Right renal cortex interstitium (tissue), 3 donors: ENCODE data around the gene MEG3. TPM values are rescaled to one million over a fixed set of nuclear protein-coding genes. Genes with fewer than 3 reads are reported as not detected.
"Not testable (repeated sequence)": the region's sequence is repeated elsewhere in the genome, so short reads cannot be mapped to it uniquely, and the experiment has no call there.

ENCODE experiments used
- DNase-seq, 3 donors: peaks; one replicate each; pipeline ENCODE4 v3.0.0-alpha.2; 2013; ENCODE audit warnings: low read depth in 3 of 3, low spot score in 2 of 3
- polyA plus RNA-seq, 3 donors: library from polyadenylated mRNA; unstranded; fragments of 120-200 nt; gene quantifications; one replicate each; pipeline ENCODE4 v1.2.1, GENCODE V29; 2013; ENCODE audit not compliant: insufficient read length in 3 of 3

The MEG3 gene
- polyA plus RNA-seq, 3 donors = 44.0 to 64.3 (median 62.0) TPM

GRCh38 chr14:100813291-100813690 lies 12.6 kb upstream of the MEG3 start:
- DNase-seq = no peak

- DNase-seq = no peak
Measured at GRCh38 chr14:100815478-100816285, 10.2 kb upstream of the MEG3 start.

GRCh38 chr14:100816286-100816949 lies 9.5 kb upstream of the MEG3 start:
- no peak for DNase-seq

GRCh38 chr14:100816950-100817901 lies 8.7 kb upstream of the MEG3 start:
- DNase-seq = no peak

- DNase-seq = no peak
Measured at GRCh38 chr14:100818221-100818699, 7.7 kb upstream of the MEG3 start.

- not testable (repeated sequence) for DNase-seq
Measured at GRCh38 chr14:100818923-100819322, 7.0 kb upstream of the MEG3 start.

- no peak for DNase-seq
Measured at GRCh38 chr14:100819453-100819828, 6.5 kb upstream of the MEG3 start.

- DNase-seq = no peak
Measured at GRCh38 chr14:100819829-100820475, 6.0 kb upstream of the MEG3 start.

GRCh38 chr14:100820957-100821356 lies 5.0 kb upstream of the MEG3 start:
- DNase-seq = no peak

- no peak for DNase-seq
Measured at GRCh38 chr14:100822013-100822412, 3.9 kb upstream of the MEG3 start.

- DNase-seq = no peak
Measured at GRCh38 chr14:100822532-100823296, 3.2 kb upstream of the MEG3 start.

- DNase-seq = no peak
Measured at GRCh38 chr14:100823413-100824080, 2.4 kb upstream of the MEG3 start.

- DNase-seq = no peak
Measured at GRCh38 chr14:100824091-100824551, 1.8 kb upstream of the MEG3 start.

GRCh38 chr14:100824901-100825712 lies 811 bp upstream of the MEG3 start:
- DNase-seq = no peak

- no peak for DNase-seq
Measured at GRCh38 chr14:100826391-100827100, 628 bp downstream of the MEG3 start.

GRCh38 chr14:100827101-100828021 lies 1.4 kb downstream of the MEG3 start:
- no peak for DNase-seq
